GM18870 (cell line): ENCODE data around the gene GMPPA.

Experiments used
- ATAC-seq: cut with Tn5 transposase; IDR thresholded peaks from one replicate; pipeline ENCODE4 v1.9.1; 2021; ENCODE audit warnings: moderate library complexity; ENCODE audit not compliant: unreplicated experiment

GMPPA gene

GRCh38 chr2:219498280-219499057 lies at the start of gene GMPPA:
TSS of gene GMPPA (plus strand) at chr2:219498891. CDS start at chr2:219499976, 1,085 bp downstream.
- peak; percentile 94 for ATAC-seq

GRCh38 chr2:219449609-219450008 lies 49.1 kb upstream of the GMPPA start:
- no peak for ATAC-seq

GRCh38 chr2:219451661-219452360 lies 46.9 kb upstream of the GMPPA start:
- ATAC-seq = no peak

- ATAC-seq = no peak
Measured at GRCh38 chr2:219452361-219453317, 46.1 kb upstream of the GMPPA start.

GRCh38 chr2:219453671-219454590 lies 44.8 kb upstream of the GMPPA start:
- ATAC-seq = no peak

GRCh38 chr2:219455581-219455980 lies 43.1 kb upstream of the GMPPA start:
- ATAC-seq = no peak

- ATAC-seq = no peak
Measured at GRCh38 chr2:219457784-219458369, 40.8 kb upstream of the GMPPA start.

GRCh38 chr2:219458996-219459395 lies 39.7 kb upstream of the GMPPA start:
- ATAC-seq = no peak

GRCh38 chr2:219459460-219460311 lies 39.0 kb upstream of the GMPPA start:
- no peak for ATAC-seq

- ATAC-seq = no peak
Measured at GRCh38 chr2:219460424-219460926, 38.2 kb upstream of the GMPPA start.

- no peak for ATAC-seq
Measured at GRCh38 chr2:219461047-219461514, 37.6 kb upstream of the GMPPA start.

- ATAC-seq = no peak
Measured at GRCh38 chr2:219461669-219462068, 37.0 kb upstream of the GMPPA start.

- ATAC-seq = no peak
Measured at GRCh38 chr2:219462349-219462748, 36.3 kb upstream of the GMPPA start.

- no peak for ATAC-seq
Measured at GRCh38 chr2:219464286-219465032, 34.2 kb upstream of the GMPPA start.

- ATAC-seq = no peak
Measured at GRCh38 chr2:219465659-219466561, 32.8 kb upstream of the GMPPA start.

GRCh38 chr2:219466816-219467735 lies 31.6 kb upstream of the GMPPA start:
- ATAC-seq = no peak
